HG02763 (cell line): ENCODE data around the gene RNF38.
A peak's percentile ranks its signal among the peaks of the same experiment; 100 is the strongest.
"Not testable (repeated sequence)": the region's sequence is repeated elsewhere in the genome, so short reads cannot be mapped to it uniquely, and the experiment has no call there.

Experiments
- ATAC-seq: cut with Tn5 transposase; IDR thresholded peaks from one replicate; pipeline ENCODE4 v1.9.1; 2021; ENCODE audit warnings: mild to moderate bottlenecking, moderate library complexity; ENCODE audit not compliant: unreplicated experiment

Gene RNF38

GRCh38 chr9:36407122-36407723 lies 7.2 kb upstream of the RNF38 start:
- ATAC-seq, result no peak

GRCh38 chr9:36402536-36402935 lies 2.5 kb upstream of the RNF38 start:
- no peak for ATAC-seq

- no peak for ATAC-seq
Observed at GRCh38 chr9:36401897-36402480, 1.9 kb upstream of the RNF38 start.

- ATAC-seq, result peak; percentile 72
Observed at GRCh38 chr9:36401164-36401740, 1.2 kb upstream of the RNF38 start.

GRCh38 chr9:36400332-36401163 lies 479 bp upstream of the RNF38 start:
- peak; percentile 65 for ATAC-seq

- no peak for ATAC-seq
Observed at GRCh38 chr9:36398745-36399144, 1.3 kb downstream of the RNF38 start.

- no peak for ATAC-seq
Observed at GRCh38 chr9:36396985-36397384, 3.1 kb downstream of the RNF38 start.

- ATAC-seq, result no peak
Observed at GRCh38 chr9:36392489-36392888, 7.6 kb downstream of the RNF38 start.

- ATAC-seq, result no peak
Observed at GRCh38 chr9:36389590-36389989, 10.5 kb downstream of the RNF38 start.

GRCh38 chr9:36386396-36386965 lies 13.6 kb downstream of the RNF38 start:
- not testable (repeated sequence) for ATAC-seq

GRCh38 chr9:36382484-36382883 lies 17.6 kb downstream of the RNF38 start:
- no peak for ATAC-seq

- ATAC-seq, result no peak
Observed at GRCh38 chr9:36364577-36364976, 35.5 kb downstream of the RNF38 start.

GRCh38 chr9:36363448-36363847 lies 36.6 kb downstream of the RNF38 start:
- no peak for ATAC-seq

GRCh38 chr9:36358486-36358885 lies 41.6 kb downstream of the RNF38 start:
- no peak for ATAC-seq

GRCh38 chr9:36357639-36358038 lies 42.4 kb downstream of the RNF38 start:
- ATAC-seq, result no peak

- ATAC-seq, result no peak
Observed at GRCh38 chr9:36346569-36346968, 53.5 kb downstream of the RNF38 start.

GRCh38 chr9:36345103-36345846 lies 54.8 kb downstream of the RNF38 start:
- no peak for ATAC-seq

- no peak for ATAC-seq
Observed at GRCh38 chr9:36341936-36342577, 58.0 kb downstream of the RNF38 start.

- ATAC-seq, result no peak
Observed at GRCh38 chr9:36337865-36338264, 62.2 kb downstream of the RNF38 start.

- ATAC-seq, result no peak
Observed at GRCh38 chr9:36337002-36337401, 63.1 kb downstream of the RNF38 start.
